Measurements from ENCODE around the gene DOCK3. TPM values are rescaled to one million over a fixed set of nuclear protein-coding genes. Genes with fewer than 3 reads are reported as not detected.

The DOCK3 gene
- polyA plus RNA-seq, 1 donor from 2014 or later: 15.6 TPM

- Histone ChIP-seq H3K27ac (ENCODE audit: low read length) (no peak overlapping the region), H3K9ac (ENCODE audit: low read length) (no peak overlapping the region), H3K9me2 (ENCODE audit: insufficient read depth, low read length) (no peaks in the 10 kb centered on the region), H2AFZ (ENCODE audit: low read depth, low read length) (no peak overlapping the region), H3K27me3 (ENCODE audit: insufficient read depth, low read depth, low read length) (no peaks in the 10 kb centered on the region), H3F3A (ENCODE audit: insufficient read depth, low read length, poor library complexity, severe bottlenecking) (no peaks in the 10 kb centered on the region), H3K4me2 (ENCODE audit: low read length) (no peak overlapping the region), H3K9me3 (ENCODE audit: low read length) (no peaks in the 10 kb centered on the region), H3K4me3 (ENCODE audit: low read length) (no peak overlapping the region), H3K79me2 (replicated peaks; ENCODE audit: insufficient read depth, low read length) (no peaks in the 10 kb centered on the region), H4K20me1 (ENCODE audit: insufficient read depth) (no peaks in the 10 kb centered on the region), H3K36me3 (ENCODE audit: insufficient read depth, low read length) (no peaks in the 10 kb centered on the region)
- no peak for TF ChIP-seq CTCF (IDR thresholded peaks at IDR 0.05; ENCODE audit: poor library complexity, severe bottlenecking)
- no peak for TF ChIP-seq MXI1 (conservative IDR thresholded peaks at IDR 0.05; ENCODE audit: poor library complexity, severe bottlenecking)
- no peak for TF ChIP-seq SMC3 (conservative IDR thresholded peaks at IDR 0.05; ENCODE audit: poor library complexity)
- TF ChIP-seq EZH2 (IDR thresholded peaks at IDR 0.05; ENCODE audit: borderline replicate concordance, insufficient read depth, low read length, poor library complexity, severe bottlenecking): no peak
- TF ChIP-seq EP300 (conservative IDR thresholded peaks at IDR 0.05; ENCODE audit: poor library complexity, severe bottlenecking): no peak
- TF ChIP-seq POLR2AphosphoS5 (IDR thresholded peaks at IDR 0.05): no peak
- TF ChIP-seq, protein P1, sequence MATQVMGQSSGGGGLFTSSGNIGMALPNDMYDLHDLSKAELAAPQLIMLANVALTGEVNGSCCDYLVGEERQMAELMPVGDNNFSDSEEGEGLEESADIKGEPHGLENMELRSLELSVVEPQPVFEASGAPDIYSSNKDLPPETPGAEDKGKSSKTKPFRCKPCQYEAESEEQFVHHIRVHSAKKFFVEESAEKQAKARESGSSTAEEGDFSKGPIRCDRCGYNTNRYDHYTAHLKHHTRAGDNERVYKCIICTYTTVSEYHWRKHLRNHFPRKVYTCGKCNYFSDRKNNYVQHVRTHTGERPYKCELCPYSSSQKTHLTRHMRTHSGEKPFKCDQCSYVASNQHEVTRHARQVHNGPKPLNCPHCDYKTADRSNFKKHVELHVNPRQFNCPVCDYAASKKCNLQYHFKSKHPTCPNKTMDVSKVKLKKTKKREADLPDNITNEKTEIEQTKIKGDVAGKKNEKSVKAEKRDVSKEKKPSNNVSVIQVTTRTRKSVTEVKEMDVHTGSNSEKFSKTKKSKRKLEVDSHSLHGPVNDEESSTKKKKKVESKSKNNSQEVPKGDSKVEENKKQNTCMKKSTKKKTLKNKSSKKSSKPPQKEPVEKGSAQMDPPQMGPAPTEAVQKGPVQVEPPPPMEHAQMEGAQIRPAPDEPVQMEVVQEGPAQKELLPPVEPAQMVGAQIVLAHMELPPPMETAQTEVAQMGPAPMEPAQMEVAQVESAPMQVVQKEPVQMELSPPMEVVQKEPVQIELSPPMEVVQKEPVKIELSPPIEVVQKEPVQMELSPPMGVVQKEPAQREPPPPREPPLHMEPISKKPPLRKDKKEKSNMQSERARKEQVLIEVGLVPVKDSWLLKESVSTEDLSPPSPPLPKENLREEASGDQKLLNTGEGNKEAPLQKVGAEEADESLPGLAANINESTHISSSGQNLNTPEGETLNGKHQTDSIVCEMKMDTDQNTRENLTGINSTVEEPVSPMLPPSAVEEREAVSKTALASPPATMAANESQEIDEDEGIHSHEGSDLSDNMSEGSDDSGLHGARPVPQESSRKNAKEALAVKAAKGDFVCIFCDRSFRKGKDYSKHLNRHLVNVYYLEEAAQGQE (IDR thresholded peaks at IDR 0.05; ENCODE audit: borderline replicate concordance): no peak
- no peak for TF ChIP-seq TAF1 (IDR thresholded peaks at IDR 0.05; ENCODE audit: low read depth)
- no peak for TF ChIP-seq RAD21 (conservative IDR thresholded peaks at IDR 0.05)
Measured at GRCh38 chr3:51350751-51351150, 676.0 kb downstream of the DOCK3 start.

GRCh38 chr3:51353131-51353530 lies 678.4 kb downstream of the DOCK3 start:
- no peak overlapping the region for H3K4me2 ChIP-seq (ENCODE audit: low read length)
- no peaks in the 10 kb centered on the region for H3K79me2 ChIP-seq (replicated peaks; ENCODE audit: insufficient read depth, low read length)
- peak overlapping the region; percentile 45 for H3K27ac ChIP-seq (ENCODE audit: low read length)
- H3K9me3 ChIP-seq (ENCODE audit: low read length): no peaks in the 10 kb centered on the region
- H3K27me3 ChIP-seq (ENCODE audit: insufficient read depth, low read depth, low read length): no peaks in the 10 kb centered on the region
- H3K9me2 ChIP-seq (ENCODE audit: insufficient read depth, low read length): no peaks in the 10 kb centered on the region
- no peaks in the 10 kb centered on the region for H3F3A ChIP-seq (ENCODE audit: insufficient read depth, low read length, poor library complexity, severe bottlenecking)
- no peaks in the 10 kb centered on the region for H4K20me1 ChIP-seq (ENCODE audit: insufficient read depth)
- no peak overlapping the region for H3K4me3 ChIP-seq (ENCODE audit: low read length)
- H3K9ac ChIP-seq (ENCODE audit: low read length): no peak overlapping the region
- TF ChIP-seq EP300 (conservative IDR thresholded peaks at IDR 0.05; ENCODE audit: poor library complexity, severe bottlenecking) (no peak), TAF1 (IDR thresholded peaks at IDR 0.05; ENCODE audit: low read depth) (no peak), POLR2AphosphoS5 (IDR thresholded peaks at IDR 0.05) (no peak), RAD21 (conservative IDR thresholded peaks at IDR 0.05) (no peak), EZH2 (IDR thresholded peaks at IDR 0.05; ENCODE audit: borderline replicate concordance, insufficient read depth, low read length, poor library complexity, severe bottlenecking) (no peak), CTCF (IDR thresholded peaks at IDR 0.05; ENCODE audit: poor library complexity, severe bottlenecking) (no peak), SMC3 (conservative IDR thresholded peaks at IDR 0.05; ENCODE audit: poor library complexity) (no peak), MXI1 (conservative IDR thresholded peaks at IDR 0.05; ENCODE audit: poor library complexity, severe bottlenecking) (no peak)
- TF ChIP-seq, protein P1 (IDR thresholded peaks at IDR 0.05; ENCODE audit: borderline replicate concordance): no peak
- no peaks in the 10 kb centered on the region for H3K36me3 ChIP-seq (ENCODE audit: insufficient read depth, low read length)
- no peak overlapping the region for H2AFZ ChIP-seq (ENCODE audit: low read depth, low read length)

Data from neural cell (in vitro differentiated cells).